Ishikawa (cell line): ENCODE results near the gene CERT1.

Source experiments
- CEBPB ChIP-seq: IDR thresholded peaks from 2 replicates; pipeline ENCODE4 v1.6.1; 2012
- CREB1 ChIP-seq: IDR thresholded peaks from 2 replicates; pipeline ENCODE4 v1.6.1; 2012; ENCODE audit warnings: low read depth
- EGR1 ChIP-seq: IDR thresholded peaks from 2 replicates; pipeline ENCODE4 v1.6.1; 2012
- EP300 ChIP-seq: IDR thresholded peaks from 2 replicates; pipeline ENCODE4 v1.6.1; 2012; ENCODE audit warnings: borderline replicate concordance
- FOXM1 ChIP-seq: IDR thresholded peaks from 2 replicates; pipeline ENCODE4 v1.6.1; 2012; ENCODE audit warnings: low read depth, borderline replicate concordance
- MAX ChIP-seq: IDR thresholded peaks from 2 replicates; pipeline ENCODE4 v1.6.1; 2012
- NFIC ChIP-seq: IDR thresholded peaks from 2 replicates; pipeline ENCODE4 v1.6.1; 2012
- RAD21 ChIP-seq: IDR thresholded peaks from 2 replicates; pipeline ENCODE4 v1.6.1; 2012; ENCODE audit warnings: low read depth
- REST ChIP-seq: IDR thresholded peaks from 2 replicates; pipeline ENCODE4 v1.6.1; 2012; ENCODE audit warnings: low read depth, mild to moderate bottlenecking
- TAF1 ChIP-seq: IDR thresholded peaks from 2 replicates; pipeline ENCODE4 v1.6.1; 2012; ENCODE audit warnings: low read depth, mild to moderate bottlenecking
- TCF12 ChIP-seq: IDR thresholded peaks from 2 replicates; pipeline ENCODE4 v1.6.1; 2012; ENCODE audit warnings: low read depth
- TEAD4 ChIP-seq: IDR thresholded peaks from 2 replicates; pipeline ENCODE4 v1.6.1; 2012
- USF1 ChIP-seq: IDR thresholded peaks from 2 replicates; pipeline ENCODE4 v1.6.1; 2012
- YY1 ChIP-seq: IDR thresholded peaks from 2 replicates; pipeline ENCODE4 v1.6.1; 2012; ENCODE audit warnings: low read depth
- ZBTB7A ChIP-seq: IDR thresholded peaks from 2 replicates; pipeline ENCODE4 v1.6.1; 2012; ENCODE audit warnings: low read depth

CERT1 gene

GRCh38 chr5:75349663-75350062 lies 161.8 kb downstream of the CERT1 start:
- TF ChIP-seq YY1 (no peak), EGR1 (no peak), NFIC (no peak)

GRCh38 chr5:75348241-75348640 lies 163.2 kb downstream of the CERT1 start:
- TF ChIP-seq EP300, result no peak
- TF ChIP-seq MAX, result no peak
- TF ChIP-seq RAD21, result no peak
- TF ChIP-seq TCF12, result no peak
- no peak for TF ChIP-seq TEAD4
- no peak for TF ChIP-seq CEBPB
- TF ChIP-seq ZBTB7A, result no peak
- no peak for TF ChIP-seq EGR1
- no peak for TF ChIP-seq USF1
- TF ChIP-seq TAF1, result no peak
- TF ChIP-seq REST, result no peak
- no peak for TF ChIP-seq YY1
- no peak for TF ChIP-seq NFIC

GRCh38 chr5:75342836-75343235 lies 168.6 kb downstream of the CERT1 start:
- TF ChIP-seq REST (no peak), TCF12 (no peak), YY1 (no peak), CEBPB (no peak)

- no peak for TF ChIP-seq USF1
- TF ChIP-seq REST, result no peak
- no peak for TF ChIP-seq ZBTB7A
- no peak for TF ChIP-seq EGR1
- no peak for TF ChIP-seq EP300
- TF ChIP-seq CEBPB, result no peak
- no peak for TF ChIP-seq CREB1
- no peak for TF ChIP-seq FOXM1
Observed at GRCh38 chr5:75341934-75342333, 169.5 kb downstream of the CERT1 start.

- no peak for TF ChIP-seq NFIC
- no peak for TF ChIP-seq YY1
- no peak for TF ChIP-seq TAF1
- TF ChIP-seq RAD21, result no peak
- TF ChIP-seq TEAD4, result no peak
- no peak for TF ChIP-seq USF1
- TF ChIP-seq TCF12, result no peak
- TF ChIP-seq CEBPB, result no peak
- no peak for TF ChIP-seq FOXM1
- no peak for TF ChIP-seq MAX
Observed at GRCh38 chr5:75340714-75341478, 170.5 kb downstream of the CERT1 start.
